ENCODE measurements around the gene TUBGCP5.
"Not testable (repeated sequence)": the region's sequence is repeated elsewhere in the genome, so short reads cannot be mapped to it uniquely, and the experiment has no call there.

TUBGCP5 gene

GRCh38 chr15:23039143-23039916 lies at the start of gene TUBGCP5:
Gene TUBGCP5 (minus strand): TSS chr15:23039569. CDS start chr15:23039543, 26 bp downstream.
- DNase-seq = peak; percentile 99

DNA sequence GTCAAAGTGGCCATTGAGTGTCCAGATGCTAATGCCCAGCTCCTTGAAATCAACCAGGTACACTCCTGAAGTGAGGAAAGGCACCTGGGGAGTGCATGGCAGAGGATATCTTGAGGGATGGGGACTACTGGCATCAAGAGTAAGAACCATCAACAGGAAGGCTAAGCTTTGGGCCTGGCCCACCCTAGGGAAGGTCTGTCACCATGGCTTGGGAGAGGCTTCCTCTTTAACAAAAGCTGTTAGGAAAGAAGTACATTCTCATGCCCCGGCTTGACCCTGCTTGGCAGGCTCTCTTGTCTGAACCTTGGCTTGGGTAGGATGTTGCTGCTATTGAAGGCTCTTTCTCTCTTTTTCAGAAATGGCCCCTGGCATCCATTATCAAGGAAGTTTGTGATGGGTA lies 43.7 kb upstream of the TUBGCP5 start:
- no peak for DNase-seq

GRCh38 chr15:23081996-23082737 lies 42.8 kb upstream of the TUBGCP5 start:
- not testable (repeated sequence) for DNase-seq

GRCh38 chr15:23081271-23081670 lies 41.9 kb upstream of the TUBGCP5 start:
- no peak for DNase-seq

DNA sequence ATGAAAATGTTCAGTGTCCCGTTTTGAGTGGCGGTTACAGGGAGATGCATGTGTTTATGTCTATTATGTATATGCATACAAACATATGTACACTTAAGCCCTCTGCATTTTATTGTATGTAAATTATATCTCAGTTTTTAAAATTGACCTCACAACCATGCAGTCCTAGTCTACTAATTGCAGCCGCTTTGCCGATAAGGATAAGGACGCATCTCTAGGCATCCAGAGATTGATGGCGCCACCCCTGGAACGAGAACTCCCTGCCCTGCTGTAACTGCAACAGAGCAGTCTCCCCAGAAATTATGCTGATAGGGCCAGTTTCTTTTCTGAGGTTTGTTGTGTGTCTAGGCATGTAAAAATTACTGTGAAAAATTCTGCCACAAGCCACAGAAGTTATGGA lies 40.4 kb upstream of the TUBGCP5 start:
- DNase-seq = no peak

DNA sequence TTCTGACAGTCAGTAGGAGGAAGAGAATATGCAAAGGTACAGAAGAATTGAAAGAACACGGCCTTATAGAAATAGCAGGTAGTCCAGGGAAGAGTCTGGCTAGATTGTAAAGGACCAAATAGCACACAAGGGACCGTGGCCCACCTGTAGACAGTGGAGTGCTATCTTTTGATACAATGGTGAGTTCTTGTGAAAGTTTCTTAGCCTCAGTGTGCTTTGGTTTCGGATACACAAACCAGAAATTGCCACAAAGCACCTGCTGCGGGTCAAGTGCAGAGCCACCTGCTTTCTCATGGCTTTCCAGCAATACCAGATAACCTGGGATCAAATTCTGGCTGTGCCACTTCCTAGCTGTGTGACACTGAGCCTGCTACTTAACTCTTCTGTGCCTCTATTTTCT lies 36.6 kb upstream of the TUBGCP5 start:
- no peak for DNase-seq

DNA sequence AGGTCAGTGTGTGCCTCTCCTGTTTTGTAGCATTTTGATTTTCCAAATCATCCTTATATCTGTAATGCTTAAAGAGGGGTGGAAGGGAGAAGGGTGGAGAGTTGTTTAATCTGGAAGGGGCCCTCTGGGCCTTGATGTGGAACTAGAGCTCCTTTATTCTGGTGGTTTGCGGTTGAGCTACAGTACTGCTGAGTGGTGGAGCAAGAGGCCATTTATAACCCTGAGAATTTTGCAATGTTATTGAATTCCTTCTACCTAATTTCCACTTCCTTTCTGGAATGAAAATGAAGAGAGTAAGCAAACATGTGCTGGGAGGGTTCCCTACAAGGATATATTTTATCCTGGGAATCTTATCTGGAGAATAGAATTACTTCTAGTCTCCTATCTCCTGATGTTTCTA lies 35.3 kb upstream of the TUBGCP5 start:
- DNase-seq = no peak

DNA sequence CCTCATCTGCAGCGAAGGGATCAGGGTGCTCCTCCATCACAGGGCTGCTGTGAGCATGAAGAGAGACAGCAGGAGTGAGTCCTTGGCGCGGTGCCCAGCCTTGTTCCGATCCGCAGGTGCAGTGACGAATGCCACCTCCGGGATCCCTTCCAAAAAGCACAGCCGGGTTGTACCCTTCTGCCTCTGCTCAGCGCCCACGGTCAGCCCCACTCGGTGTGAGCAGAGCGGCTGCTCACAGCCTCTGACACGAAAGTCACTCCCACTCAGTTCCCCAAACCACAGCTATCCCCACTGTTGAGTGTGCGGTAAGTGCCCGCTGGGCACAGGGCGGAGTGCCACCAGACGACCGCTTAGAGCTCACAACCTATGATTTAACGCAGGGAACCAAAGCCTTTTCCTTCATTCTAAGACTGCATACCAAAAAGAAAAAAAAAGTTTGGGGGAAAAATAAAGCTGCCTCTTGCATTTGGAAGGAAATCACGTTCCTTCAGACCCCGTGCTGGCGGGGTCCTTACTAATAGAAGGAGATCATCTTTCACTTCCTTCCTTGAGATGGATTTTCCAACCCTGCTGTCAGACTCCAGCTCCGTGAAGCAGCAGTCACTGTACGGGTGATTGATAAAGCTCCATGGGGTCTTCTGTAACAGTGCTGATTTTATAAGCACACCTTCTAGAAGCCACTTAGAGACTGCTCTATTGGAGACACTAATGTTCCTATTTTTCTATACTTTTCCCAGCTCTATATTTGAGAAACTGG lies 34.7 kb upstream of the TUBGCP5 start:
- no peak for DNase-seq

GRCh38 chr15:23072633-23073032 lies 33.3 kb upstream of the TUBGCP5 start:
- no peak for DNase-seq

DNA sequence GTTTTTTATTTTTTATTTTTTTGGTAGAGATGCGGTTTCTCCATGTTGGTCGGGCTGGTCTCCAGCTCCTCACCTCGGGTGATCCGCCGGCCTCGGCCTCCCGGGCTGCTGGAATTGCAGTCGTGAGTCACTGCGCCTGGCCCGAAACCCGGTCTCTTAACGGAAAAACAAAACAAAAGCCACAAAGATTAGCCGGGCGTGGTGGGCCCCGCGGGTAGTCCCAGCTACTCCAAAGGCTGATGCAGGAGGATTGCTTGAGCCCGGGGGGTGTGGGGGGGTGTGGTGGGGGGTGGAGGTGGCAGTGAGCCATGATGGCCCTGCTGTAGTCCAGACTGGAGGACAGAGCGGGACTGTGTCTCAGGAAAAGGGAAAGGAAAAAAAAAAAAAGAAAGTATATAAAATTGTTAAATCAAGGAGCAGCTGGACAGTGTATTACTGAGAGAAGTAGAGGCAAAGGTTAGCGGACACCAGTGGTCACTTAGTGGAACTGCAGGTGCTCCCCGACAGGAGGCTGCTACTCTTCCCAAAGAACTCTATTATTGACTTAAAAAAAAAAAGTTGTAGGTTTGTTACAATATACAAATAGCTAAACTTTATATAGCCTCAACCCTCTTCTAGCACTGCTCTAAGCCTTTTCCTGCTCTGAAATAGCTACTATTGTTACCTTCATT lies 30.3 kb upstream of the TUBGCP5 start:
- no peak for DNase-seq

- no peak for DNase-seq
These were observed 28.0 kb upstream of the TUBGCP5 start for GRCh38 chr15:23067416-23067815.

GRCh38 chr15:23065836-23066235 lies 26.5 kb upstream of the TUBGCP5 start:
- no peak for DNase-seq

DNA sequence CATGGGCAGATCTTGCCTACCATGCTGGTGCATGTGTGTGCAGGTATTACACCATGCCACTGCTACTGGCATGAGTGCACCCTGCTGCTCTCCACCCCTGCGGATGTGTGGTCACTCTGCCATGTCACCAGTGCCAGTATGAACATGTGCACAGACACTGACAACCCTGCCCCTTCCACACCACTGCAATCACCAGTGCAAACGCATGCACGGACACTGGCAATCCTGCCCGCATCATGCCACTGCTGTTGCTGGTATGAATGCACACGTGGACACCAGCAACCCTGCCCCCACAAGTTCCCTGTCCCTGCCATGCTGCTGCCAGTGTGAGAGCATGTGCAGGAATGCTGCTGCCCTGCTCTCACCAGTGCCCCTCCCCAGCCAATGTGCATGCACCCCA lies 24.8 kb upstream of the TUBGCP5 start:
- no peak for DNase-seq

DNA sequence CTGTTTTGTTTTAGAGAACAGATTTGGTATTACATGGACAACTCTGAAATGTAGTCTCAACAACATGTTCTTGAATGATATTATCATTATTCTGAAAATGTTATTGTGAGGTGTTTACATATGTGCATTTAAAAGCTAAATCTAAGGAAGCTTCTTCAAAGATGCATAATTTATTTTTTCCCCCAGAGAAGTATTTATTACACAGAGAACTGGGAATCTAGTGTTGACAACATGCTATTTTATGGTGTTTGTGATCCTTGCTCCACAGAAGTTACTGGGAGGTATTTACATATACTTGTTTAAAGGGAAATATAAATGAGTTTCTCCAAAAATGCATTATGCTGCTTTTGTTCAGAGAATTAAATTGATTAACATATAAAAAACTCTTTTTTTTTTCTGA lies 18.3 kb upstream of the TUBGCP5 start:
- no peak for DNase-seq

GRCh38 chr15:23055316-23055715 lies 15.9 kb upstream of the TUBGCP5 start:
- DNase-seq = no peak

GRCh38 chr15:23052522-23052921 lies 13.2 kb upstream of the TUBGCP5 start:
- DNase-seq = no peak

GRCh38 chr15:23050708-23051107 lies 11.3 kb upstream of the TUBGCP5 start:
- DNase-seq = no peak

GRCh38 chr15:23049984-23050628 lies 10.7 kb upstream of the TUBGCP5 start:
- no peak for DNase-seq

- not testable (repeated sequence) for DNase-seq
These were observed 9.4 kb upstream of the TUBGCP5 start for GRCh38 chr15:23048572-23049282.

- not testable (repeated sequence) for DNase-seq
These were observed 4.6 kb upstream of the TUBGCP5 start for GRCh38 chr15:23043987-23044386.

- DNase-seq = not testable (repeated sequence)
These were observed 4.2 kb upstream of the TUBGCP5 start for GRCh38 chr15:23043535-23043934.

DNA sequence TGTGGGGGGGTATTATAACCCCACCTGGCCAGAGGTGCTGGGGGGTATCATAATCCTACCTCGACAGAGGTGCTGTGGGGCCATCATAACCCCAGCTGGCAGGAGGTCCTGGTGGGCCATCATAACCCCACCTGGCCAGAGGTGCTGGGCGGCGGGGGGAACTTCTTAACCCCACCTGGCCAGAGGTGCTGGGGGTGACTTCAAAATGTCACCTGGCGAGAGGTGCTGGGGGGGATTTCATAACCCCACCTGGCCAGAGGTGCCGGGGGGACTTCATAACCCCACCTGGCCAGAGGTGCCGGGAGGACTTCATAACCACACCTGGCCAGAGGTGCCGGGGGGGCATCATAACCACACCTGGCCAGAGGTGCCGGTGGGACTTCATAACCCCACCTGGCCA lies 2.4 kb upstream of the TUBGCP5 start:
- not testable (repeated sequence) for DNase-seq
